Heart left ventricle (tissue), 13 donors: ENCODE measurements around the gene FOLR3.

ENCODE experiments used
- POLR2A ChIP-seq, 2 donors: fragments of 450-650 bp; IDR thresholded peaks; one replicate each; pipeline ENCODE4 v1.6.1; 2017; ENCODE audit warnings: antibody characterized with exemption in 2 of 2, mild to moderate bottlenecking in 2 of 2, moderate library complexity in 2 of 2
- TF ChIP-seq, protein P1 (sequence below), 12 donors: fragments of 200-600 bp; sonication (generic) in 4 of 12; IDR thresholded peaks; one replicate each; pipeline versions ENCODE4 v1.5.0 to v1.8.0; 2018 to 2022; ENCODE audit warnings: antibody characterized with exemption in 12 of 12, mild to moderate bottlenecking in 5 of 12
- donor health status: ischemic (EF 13 %, LVEDD 7.1; RV severe dilation, severe dysfunction).
- donor health status: DM: no; HTN: yes; CAD: no.
- donor health status: DM: no; HTN: no; CAD: no.
- donor health status: ischemic (EF 25% LVEDD 6.9; RV normal size, moderate dysfunction).
- donor health status: ischemic (EF 25% LVEDD 5.7; RV mildly dilated, moderate dysfunction).
- donor health status: ischemic (EF 35%, LVEDD 5.7; RV mildly dilated, moderate dysfunction).
- donor health status: nonischemic (EF 11% LVEDD 7.7; RV severe dilation, severe dysfunction).
- donor health status: DM: yes; HTN: yes; CAD: no.
- donor health status: PGD.
- donor health status: ischemic (EF 29% LVEDD 5.4; RV normal size, mild dysfunction).
- donor health status: nonischemic (EF 23%, LVEDD 6.1; RV moderate dilation, normal function).

DNA sequence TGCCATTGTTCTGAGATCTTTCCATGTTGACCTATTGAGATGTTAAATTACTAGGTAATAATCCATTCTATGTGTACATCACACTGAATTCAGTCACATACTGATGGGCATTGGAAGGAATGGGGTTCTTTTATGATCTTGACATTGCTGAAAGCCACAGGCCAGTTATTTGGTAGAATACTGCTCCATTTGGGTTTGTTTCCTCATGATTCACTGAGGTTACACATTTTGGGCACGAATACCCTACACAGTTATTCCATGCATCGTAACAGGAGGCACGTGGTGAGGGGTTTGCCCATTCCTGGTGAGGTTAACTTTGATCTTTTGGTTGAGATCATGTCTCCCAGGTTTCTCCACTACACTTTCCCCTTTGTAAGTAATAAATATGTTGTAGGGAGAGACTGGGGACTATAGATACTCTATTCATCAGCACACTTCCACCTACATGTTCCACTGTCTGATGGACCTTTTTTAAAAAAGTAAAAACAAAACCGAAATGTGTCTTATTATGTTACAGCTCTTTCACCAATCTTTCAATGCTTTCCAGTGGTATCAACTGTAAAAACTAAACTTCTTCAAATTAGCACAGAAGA, 44.4 kb downstream of the FOLR3 start:
- TF ChIP-seq POLR2A (IDR thresholded peaks at IDR 0.05), result no peak
- TF ChIP-seq, protein P1, sequence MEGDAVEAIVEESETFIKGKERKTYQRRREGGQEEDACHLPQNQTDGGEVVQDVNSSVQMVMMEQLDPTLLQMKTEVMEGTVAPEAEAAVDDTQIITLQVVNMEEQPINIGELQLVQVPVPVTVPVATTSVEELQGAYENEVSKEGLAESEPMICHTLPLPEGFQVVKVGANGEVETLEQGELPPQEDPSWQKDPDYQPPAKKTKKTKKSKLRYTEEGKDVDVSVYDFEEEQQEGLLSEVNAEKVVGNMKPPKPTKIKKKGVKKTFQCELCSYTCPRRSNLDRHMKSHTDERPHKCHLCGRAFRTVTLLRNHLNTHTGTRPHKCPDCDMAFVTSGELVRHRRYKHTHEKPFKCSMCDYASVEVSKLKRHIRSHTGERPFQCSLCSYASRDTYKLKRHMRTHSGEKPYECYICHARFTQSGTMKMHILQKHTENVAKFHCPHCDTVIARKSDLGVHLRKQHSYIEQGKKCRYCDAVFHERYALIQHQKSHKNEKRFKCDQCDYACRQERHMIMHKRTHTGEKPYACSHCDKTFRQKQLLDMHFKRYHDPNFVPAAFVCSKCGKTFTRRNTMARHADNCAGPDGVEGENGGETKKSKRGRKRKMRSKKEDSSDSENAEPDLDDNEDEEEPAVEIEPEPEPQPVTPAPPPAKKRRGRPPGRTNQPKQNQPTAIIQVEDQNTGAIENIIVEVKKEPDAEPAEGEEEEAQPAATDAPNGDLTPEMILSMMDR (IDR thresholded peaks at IDR 0.05), result no peak
